GM18909 (cell line): ENCODE results near the gene IPO8.

Source experiments
- ATAC-seq: cut with Tn5 transposase; IDR thresholded peaks from one replicate; pipeline ENCODE4 v1.9.1; 2021; ENCODE audit warnings: mild to moderate bottlenecking; ENCODE audit not compliant: unreplicated experiment, poor library complexity

IPO8 gene

GRCh38 chr12:30695199-30696102 lies at the start of gene IPO8:
TSS of gene IPO8 (minus strand) at chr12:30695869. CDS start at chr12:30695647, 222 bp downstream.
- ATAC-seq: peak; percentile 84

DNA sequence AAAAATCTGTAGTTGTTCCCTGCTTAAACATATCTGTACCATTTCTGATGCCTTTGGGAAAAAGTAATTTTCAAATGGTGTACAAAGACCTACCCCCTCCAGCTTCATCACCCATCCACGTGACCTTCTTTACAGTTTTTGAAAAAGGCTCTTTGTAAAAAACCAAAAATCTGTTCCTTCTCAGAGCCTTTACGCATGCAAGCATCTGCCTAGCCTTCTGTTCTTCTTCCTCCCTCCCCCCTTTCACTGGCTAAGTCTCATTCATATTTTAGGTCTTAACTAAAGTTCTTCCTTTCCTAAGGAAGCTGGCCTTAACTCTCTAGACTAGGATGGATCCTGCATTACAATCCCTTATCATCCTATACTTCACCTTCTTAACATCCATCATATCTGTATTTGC lies 48.7 kb upstream of the IPO8 start:
- ATAC-seq: no peak

- ATAC-seq: no peak
These were observed 44.6 kb upstream of the IPO8 start for GRCh38 chr12:30740274-30740673.

DNA sequence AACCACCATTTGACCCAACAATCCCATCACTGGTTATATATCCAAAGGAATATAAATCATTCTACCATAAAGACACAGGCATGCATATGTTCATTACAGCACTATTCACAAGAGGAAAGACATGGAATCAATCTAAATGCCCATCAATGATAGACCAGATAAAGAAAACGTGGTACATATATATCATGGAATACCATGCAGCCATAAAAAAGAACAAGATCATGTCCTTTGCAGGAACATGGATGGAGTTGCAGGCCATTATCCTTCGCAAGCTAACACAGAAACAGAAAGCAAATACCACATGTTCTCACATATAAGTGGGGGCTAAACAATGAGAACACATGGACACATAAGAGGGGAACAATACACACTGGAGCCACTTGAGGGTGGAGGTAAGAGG lies 43.4 kb upstream of the IPO8 start:
- no peak for ATAC-seq

GRCh38 chr12:30732954-30733637 lies 37.4 kb upstream of the IPO8 start:
- no peak for ATAC-seq

DNA sequence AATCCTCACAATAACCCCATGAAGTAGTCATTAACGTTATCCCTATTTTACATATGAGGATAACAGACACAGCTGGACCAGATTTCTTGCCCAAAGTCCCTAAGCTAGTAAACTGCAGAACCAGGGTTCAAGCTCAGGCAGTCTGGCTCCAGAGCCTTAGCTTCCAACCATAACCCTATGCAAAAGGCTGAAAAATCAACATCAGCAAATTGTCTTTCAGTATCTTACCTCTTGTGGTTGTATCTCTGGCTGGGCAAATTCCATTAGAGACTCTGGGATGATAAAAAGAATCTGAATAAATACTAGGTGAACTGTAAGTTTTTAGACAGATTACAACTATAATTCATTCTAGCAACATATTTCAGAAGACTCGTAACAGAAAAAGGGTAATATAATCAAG lies 34.3 kb upstream of the IPO8 start:
- no peak for ATAC-seq

DNA sequence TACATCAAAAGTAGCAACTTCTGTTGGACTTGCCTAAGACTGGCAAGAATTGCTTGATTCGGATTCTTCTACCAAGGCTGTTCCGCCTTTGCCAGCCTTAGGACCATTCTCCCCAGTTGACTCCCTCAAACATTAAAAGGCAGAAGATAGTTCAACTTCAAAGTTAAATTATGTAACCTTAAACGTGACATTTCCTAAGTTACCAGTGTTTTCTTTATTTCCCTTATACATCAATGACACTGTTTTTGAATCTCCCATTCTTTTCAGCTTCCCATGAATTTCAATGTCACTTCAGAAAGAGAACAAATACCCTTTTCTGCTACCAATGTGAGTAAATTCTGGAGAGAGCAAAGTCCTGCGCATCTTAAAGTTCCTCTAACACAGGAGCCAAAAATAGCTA lies 33.9 kb upstream of the IPO8 start:
- ATAC-seq: no peak

DNA sequence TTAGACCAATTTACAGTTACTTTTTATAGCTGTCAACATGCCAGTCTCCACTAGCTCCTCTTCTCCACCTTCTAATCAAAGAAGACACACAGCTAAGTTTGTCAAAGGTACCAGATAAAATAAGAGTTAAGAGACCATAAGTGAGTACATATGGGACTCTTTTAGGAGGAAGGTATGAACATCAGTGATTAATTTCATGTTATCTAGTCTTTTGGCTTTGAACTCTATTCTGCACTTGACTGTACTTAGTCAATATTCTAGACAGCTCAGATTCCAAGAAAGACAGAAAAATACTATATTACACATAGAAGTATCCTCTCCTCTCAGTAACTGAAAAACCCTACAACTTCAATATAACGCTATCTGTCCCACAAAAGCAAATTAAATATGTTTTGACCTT lies 31.0 kb upstream of the IPO8 start:
- ATAC-seq: no peak

DNA sequence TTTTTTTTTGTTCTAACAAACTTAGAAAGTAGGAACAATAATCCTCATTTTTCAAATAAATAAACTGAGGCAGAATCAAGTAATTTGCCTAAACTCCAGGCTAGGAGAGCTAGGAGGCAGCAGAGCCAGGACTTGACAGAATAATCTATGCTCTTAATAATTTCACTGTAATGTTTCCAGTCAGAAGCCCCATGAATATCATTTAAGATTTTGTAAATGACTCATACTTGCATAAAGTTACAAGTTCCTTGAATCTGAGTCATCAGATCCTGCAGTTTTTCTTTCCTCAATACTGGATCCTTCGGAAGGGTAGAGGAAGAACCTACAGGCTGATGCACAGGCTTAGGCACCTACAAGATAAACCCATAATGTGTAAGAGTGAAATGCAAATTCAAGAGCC lies 30.1 kb upstream of the IPO8 start:
- no peak for ATAC-seq

DNA sequence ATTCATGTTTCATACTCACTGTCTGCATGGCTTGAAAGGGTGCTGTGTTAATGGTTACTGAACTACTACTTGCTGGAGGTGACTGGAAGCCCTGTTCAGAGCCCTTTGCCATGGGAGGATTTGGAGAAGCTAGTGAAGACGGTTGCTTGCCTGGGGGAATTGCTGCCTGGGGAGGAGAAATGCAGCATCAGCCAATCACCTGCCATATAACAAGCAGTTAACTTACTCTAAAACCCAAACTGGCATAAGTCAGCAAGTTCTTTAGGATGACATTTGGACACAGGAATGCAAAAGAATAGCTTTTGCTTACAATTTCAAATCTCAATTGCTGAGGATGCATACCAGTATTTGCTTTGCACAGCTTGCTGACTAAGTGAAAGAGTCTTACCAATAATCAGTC lies 23.4 kb upstream of the IPO8 start:
- no peak for ATAC-seq

GRCh38 chr12:30707613-30708342 lies 12.1 kb upstream of the IPO8 start:
- ATAC-seq: no peak

DNA sequence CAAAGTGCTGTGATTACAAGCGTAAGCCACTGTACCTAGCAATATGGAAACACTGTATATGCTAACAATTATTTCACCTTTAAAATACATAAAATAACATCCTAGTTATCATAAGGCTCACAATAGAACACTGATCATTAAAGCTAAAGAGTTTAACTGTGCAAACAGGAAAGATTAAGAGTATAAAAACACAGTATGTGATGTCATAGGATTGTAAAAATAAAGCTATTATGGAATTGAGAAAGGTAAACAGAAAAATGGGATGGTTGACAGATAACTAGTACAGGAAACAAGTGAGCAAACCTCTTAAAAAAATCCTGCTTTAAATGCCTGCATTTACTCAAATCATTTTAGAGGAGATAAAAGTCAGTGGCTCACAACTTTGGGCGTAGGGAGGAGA lies 10.8 kb upstream of the IPO8 start:
- no peak for ATAC-seq

DNA sequence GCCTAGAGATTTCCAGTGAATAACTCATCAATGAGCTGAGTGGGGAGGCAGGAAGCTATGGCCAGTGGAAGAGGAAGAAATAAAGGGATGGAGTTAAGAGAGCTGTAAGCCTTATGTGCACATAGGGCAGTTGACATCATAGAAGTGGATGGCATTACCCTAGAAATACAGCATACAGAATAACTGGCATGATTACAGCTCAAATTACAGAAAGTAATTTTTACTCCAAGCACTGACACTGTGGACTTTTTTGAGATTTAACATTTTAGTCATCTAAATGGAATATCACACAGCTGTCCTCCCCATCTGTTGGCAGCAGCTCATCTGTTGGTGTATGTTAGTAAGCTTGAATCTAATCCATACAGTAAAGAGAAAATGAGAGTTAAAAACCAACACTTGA lies 5.4 kb upstream of the IPO8 start:
- no peak for ATAC-seq

- no peak for ATAC-seq
These were observed 4.7 kb upstream of the IPO8 start for GRCh38 chr12:30700216-30700900.

- ATAC-seq: no peak
These were observed 2.7 kb upstream of the IPO8 start for GRCh38 chr12:30698346-30698745.

DNA sequence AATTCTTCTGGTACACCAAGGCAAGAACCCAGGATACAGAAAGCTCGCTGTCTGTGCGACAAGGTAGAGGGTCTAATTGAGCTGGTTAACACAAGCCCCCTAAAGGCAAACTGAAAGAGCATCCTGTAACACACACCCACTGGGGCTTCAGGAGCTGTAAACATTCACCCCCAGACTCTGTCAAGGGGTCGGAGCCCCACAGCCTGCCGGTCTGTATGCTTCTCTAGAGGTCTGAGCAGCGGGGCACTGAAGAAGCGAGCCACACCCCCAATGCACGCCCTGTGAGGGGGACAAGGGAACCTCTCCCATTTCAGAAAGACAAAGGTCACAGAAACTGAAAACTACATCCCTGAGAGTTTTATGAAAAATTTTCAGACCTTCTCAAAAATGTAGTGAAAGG lies 1.3 kb upstream of the IPO8 start:
- ATAC-seq: no peak

- ATAC-seq: no peak
These were observed 817 bp upstream of the IPO8 start for GRCh38 chr12:30696486-30696885.

GRCh38 chr12:30696103-30696408 lies 387 bp upstream of the IPO8 start:
- ATAC-seq: peak; percentile 42

- peak; percentile 37 for ATAC-seq
These were observed 1.1 kb downstream of the IPO8 start for GRCh38 chr12:30694412-30695198.

DNA sequence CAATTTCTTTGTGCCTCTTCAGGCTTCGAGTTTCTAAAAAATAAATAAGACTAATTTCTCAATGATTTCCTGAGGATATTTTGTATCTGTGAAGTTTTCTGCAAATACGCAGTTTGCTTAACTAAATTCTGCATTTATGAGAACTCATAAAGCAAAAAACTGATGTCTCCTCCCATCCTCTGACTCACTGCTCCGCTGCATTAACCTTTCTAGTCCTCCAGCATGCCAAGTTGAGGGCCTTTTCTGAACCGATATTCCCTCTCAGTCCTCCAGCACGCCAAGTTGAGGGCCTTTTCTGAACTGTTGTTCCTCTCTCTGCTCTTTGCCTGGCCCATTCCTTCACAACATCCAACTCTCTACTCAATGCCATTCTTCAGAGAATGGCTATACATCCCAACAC lies 3.2 kb downstream of the IPO8 start:
- no peak for ATAC-seq
